Fibroblast of skin of left quadriceps (primary cell): ENCODE measurements around the gene HERC3.
A peak's percentile ranks its signal among the peaks of the same experiment; 100 is the strongest.
"Not testable (repeated sequence)": the region's sequence is repeated elsewhere in the genome, so short reads cannot be mapped to it uniquely, and the experiment has no call there.

Experiments
- DNase-seq, 2 experiments: peaks; one replicate each; pipeline ENCODE4 v3.0.0-alpha.2; 2013; ENCODE audit warnings: low read depth in 2 of 2

The HERC3 gene

DNA sequence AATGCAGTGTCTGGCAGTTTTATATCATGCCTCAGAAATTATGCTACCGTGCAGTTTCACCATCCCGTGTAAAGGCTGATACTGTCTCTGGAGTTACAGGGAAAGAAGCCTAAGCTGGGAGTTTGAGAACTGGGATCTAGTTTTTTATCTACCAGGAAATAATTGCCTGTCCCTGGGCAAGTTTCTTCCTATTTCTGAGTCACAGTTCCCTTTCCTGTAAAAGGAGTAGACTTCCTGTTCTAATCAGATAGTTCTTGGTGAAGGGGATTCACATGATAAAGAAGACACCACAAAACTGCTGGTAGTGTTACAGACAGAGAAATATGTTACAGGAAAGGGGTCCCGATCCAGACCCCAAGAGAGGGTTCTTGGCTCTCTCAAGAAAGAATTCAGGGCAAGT lies 17.1 kb downstream of the HERC3 start:
- DNase-seq = no peak

GRCh38 chr4:88609794-88610193 lies 17.5 kb downstream of the HERC3 start:
- DNase-seq = not testable (repeated sequence)

- DNase-seq = no peak
Measured at GRCh38 chr4:88610771-88611170, 18.5 kb downstream of the HERC3 start.

DNA sequence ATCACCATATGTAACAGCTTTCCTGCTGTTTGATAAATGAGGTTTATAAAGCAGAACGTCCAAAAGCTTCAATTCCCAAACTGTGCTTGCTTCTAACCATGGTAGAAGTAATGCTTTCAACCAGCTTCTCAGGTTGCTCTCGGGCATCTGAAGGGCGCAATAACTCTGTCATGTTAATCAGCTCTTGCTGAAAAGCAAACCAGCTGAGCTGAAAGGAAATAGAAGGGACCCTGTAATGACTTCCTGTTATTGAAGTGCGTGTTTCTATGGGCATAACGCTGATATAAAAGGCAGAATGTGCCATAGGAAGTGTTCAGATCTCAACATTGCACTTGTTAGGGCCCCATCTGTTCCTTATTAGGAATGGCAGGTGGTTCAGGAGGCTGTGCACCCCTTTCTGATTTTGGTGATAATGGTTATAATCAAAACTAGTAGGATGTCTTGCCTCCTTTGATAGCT lies 21.2 kb downstream of the HERC3 start:
- no peak for DNase-seq

DNA sequence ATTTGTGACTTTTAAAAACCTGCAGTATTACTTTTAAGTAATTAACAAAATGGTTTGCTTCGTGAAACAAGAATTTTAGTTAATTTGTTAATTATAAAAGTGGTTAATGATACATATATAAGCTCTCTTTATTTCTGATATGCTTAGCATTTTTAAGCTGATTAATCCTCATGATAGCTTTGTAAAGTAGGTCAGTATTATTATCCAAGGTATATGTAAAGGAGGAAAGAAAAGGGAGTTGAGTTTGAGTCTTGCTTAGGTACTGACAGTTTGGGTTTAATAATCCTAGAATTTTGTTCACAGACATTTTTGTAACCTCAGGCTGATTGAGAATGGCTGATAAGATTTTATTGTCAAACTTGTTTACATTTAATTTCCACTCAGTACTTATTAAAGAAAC lies 21.8 kb downstream of the HERC3 start:
- DNase-seq = no peak

DNA sequence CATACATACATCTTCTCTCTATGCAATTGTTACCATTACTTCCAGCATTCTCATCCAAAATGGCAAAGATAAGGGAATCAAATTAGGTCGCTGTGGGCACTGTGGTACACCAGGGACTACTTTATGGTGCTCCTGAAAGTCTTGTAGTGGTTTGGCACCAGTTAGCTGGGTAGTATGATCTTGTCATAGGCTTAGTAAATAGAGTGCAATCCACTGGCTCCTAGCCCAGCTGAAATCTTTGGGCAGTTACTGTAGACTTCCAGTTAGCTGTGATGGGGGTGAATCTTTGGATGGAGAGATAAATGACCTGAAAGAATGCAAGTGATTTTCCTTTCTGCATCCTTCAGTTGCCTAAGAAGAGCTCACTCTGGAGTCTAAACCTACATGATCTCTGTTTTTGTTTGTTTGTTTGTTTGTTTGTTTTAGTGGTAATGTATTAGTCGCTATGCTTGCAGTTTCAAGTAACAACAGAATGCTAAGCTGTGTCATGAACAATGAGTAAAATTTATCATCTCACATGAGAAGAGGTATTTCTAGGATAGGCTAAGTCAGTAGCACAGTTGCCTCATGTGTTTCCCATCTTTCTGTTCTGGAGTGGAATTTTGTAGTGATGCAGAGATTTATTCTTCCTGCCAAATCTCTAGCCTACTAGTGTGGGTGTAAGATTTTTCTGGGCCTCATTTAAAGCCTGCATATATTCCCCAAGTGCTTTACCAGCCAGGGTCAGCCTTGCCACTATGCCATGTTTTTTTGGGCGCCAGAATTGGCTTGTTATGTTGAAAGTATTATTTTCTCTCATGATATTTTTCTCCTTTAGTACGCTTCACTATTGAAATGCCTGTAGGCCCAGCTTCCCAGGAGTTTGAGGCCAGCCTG lies 24.2 kb downstream of the HERC3 start:
- DNase-seq = peak; percentile 77 to 80

DNA sequence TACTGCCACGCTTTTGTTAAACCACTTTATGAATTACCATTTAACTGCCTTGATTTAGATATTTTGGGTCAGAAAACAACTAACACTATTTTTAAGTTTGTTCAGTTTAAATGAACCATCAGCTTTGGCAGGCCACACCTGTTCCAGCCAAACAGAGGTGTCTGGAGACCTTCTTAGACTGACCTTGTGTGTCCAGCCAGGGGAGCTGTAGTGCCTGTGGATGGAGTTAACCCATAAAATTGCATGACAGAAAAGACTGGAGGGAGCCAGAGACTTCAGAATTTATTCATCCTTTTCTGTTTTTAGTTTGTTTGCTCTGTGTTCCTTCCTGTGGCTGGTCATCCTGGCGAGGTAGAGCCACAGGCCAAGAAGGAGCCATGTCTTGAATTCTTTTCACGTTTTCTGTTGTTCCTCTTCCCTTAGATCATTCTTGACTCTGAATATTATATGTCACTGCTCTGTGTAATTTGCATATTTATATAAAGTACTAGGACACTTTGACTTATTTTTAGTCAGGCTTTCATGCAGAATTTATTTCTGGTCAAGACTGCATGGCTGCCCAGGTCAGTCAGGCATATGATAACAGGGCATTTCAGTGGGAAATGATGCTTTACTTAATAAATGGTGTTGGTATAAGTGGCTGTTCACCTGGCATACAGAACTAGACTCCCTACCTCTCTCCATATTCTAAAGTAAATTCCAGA lies 26.7 kb downstream of the HERC3 start:
- no peak for DNase-seq

GRCh38 chr4:88619971-88620370 lies 27.7 kb downstream of the HERC3 start:
- peak in 1 of 2 experiments; percentile 32 for DNase-seq

DNA sequence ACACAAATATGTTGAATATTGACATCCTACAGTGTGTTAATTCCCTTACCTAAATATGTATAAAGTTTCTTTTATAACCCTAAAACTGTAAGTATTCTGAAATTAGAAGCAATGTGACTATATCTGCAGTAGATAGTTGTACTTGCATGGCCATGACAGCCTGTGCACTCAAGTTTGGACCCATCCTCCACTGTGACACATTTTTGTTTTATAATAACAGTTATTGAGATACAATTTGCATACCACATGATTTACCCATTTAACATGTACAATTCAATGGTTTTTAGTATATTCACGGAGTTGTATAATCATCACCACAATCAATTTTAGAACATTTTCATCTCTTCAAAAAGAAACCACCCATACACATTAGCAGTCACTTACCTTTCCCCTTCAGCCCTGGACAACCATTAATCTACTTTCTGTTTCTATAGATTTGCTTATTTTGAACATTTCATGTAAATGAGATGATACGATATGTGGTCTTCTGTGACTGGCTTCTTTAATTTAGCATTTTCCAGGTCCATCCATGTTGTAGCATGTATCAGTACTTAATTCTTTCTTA lies 29.6 kb downstream of the HERC3 start:
- no peak for DNase-seq

GRCh38 chr4:88623097-88623496 lies 30.8 kb downstream of the HERC3 start:
- peak; percentile 86 to 88 for DNase-seq

DNA sequence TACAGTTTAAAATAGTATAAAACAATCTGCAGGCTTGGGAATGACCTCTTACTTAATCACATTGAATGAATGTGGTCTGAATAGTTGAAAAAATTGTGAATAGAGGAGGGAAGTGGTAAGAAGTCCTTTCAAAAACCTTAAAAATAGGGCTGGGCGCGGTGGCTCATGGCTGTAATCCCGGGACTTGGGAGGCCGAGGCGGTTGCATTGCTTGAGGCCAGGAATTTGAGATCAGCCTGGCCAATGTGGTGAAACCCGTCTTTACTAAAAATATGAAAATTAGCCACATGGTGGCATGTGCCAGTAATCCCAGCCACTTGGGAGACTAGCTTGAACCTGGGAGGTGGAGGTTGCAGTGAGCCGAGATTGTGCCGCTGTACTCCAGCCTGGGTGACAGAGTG lies 36.5 kb downstream of the HERC3 start:
- no peak for DNase-seq

DNA sequence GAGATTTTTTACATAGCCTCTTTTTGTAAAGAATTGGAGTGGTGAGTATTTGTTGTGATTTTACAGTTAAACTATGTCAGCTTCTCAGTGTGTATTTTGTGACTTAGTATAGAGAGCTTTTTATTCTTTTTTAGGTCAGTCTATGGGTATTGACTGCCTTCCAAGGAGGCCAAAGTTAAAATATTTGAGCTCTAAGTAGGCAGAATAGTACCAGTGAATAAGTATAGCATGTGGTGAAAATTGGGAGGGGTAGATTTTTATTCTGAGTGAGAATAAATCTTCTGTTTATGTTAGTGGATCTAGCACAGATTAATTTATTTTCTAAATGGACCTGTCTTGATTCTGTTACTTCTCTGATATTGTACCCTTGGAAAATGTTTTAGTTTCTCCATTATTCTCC lies 37.5 kb downstream of the HERC3 start:
- no peak for DNase-seq

- DNase-seq = peak; percentile 42 to 49
Measured at GRCh38 chr4:88630756-88631155, 38.5 kb downstream of the HERC3 start.

DNA sequence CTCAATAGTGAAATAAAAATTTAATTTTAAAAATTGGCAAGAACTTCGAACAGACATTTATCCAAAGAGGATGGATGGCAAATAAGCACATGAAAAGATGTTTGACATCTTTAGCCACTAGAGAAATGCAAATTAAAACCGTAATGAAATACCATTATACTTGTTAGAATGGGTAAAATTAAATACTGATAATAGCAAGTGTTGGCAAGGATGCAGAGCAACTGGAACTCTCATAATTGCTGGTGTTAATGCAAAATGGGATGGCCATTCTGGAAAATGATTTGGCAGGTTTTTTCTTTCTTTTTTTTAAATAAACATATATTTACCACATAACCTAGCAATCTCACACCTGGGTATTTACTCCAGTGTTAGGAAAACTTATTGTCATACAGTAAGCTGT lies 51.7 kb downstream of the HERC3 start:
- no peak for DNase-seq

DNA sequence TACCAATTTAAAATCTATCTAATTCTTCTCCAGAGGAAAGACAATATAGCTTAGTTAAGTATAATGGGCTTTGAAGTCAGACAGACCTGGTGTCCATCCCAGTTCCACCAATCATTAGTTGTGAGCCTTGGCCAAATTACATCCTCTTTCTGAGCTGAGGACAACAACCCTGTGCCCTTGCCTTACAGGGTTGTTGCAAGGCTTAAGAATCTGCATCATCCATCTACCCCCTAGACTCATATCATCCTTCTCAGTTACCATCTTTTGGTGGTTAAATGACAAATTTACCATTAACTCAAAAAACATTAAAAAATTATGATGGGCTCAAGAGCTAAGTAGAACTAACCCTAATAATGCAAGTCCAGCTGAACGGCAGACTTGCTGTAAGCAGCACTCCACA lies 53.7 kb downstream of the HERC3 start:
- DNase-seq = no peak

- DNase-seq = no peak
Measured at GRCh38 chr4:88646528-88647280, 54.4 kb downstream of the HERC3 start.

DNA sequence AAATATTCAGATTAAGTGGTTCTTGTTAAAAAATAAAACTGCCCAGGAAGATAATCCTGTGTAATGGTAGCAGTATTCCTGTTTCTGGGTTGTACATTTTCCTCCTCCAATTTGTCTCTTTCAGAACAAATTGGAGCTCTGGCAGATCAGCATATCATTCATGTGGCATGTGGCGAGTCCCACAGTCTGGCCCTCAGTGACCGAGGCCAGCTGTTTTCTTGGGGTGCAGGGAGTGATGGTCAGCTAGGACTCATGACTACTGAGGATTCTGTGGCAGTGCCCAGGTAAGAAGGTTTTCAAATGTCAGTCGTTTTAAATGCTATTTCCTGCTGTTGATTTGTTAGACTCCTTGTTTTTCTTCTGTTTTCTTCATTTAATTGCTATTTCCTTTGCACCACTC lies 57.4 kb downstream of the HERC3 start:
- no peak for DNase-seq

GRCh38 chr4:88653371-88653946 lies 61.2 kb downstream of the HERC3 start:
- DNase-seq = no peak

DNA sequence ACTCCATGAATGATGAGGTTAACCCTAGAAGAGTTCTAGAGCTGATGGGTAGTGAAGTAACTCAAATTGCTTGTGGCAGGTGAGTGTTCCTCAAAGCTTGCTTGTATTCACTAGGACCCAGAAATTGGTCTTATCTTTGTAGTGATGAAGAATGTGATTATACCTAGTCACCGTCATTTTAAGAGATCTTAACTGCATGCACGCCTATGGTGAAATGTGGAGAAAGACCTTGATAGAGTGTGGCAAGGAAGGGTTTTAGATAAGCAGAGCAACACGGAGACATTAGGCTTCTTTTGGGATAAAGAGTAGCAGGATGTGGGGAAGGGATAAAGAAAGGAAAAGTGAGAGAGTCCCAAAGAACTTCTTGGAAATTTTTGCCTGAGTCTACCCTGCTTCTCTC lies 62.9 kb downstream of the HERC3 start:
- DNase-seq = no peak

- no peak for DNase-seq
Measured at GRCh38 chr4:88659055-88659889, 67.0 kb downstream of the HERC3 start.

DNA sequence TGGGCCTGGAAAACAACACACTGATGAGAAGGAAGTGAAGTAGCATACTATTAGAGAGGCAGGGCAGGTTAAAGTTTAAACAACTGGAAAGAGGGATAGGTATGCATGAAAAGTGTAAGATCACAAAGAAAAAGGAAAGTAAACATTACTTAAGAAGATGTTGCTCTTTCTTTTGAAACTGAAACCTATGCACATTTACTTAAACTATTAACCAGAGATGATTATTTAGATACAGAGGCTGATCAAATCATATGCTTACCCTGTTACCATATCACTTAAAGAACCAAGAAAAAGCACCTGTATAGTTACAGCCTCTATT lies 67.6 kb downstream of the HERC3 start:
- DNase-seq = no peak
